ENCODE measurements around the gene MACROH2A1. TPM values are rescaled to one million over a fixed set of nuclear protein-coding genes. Genes with fewer than 3 reads are reported as not detected.
A peak's percentile ranks its signal among the peaks of the same experiment; 100 is the strongest.

The MACROH2A1 gene
- 179 TPM for total RNA-seq
- long read RNA-seq, transcript H2AFY-202 (9 exons, 1,859 nt): minor isoform, 59 of 340 reads
- long read RNA-seq, transcript H2AFY-217 (9 exons, 2,789 nt): major isoform, 67 of 340 reads
- long read RNA-seq, partial matches to known transcripts: 9 of 340 reads
- long read RNA-seq, other reads (novel, unspliced or antisense): 204 of 340 reads

- peak; percentile 97 for ATAC-seq
- intact Hi-C loops (cut with DNase I): no loop called here
- peak; percentile 95 for DNase-seq
- no peaks in the 10 kb centered on the region for H3K36me3 ChIP-seq
- peak; percentile 5 for TF ChIP-seq CTCF (IDR thresholded peaks at IDR 0.05)
- H3K27me3 ChIP-seq: no peaks in the 10 kb centered on the region
- H3K27ac ChIP-seq: peak within 1 kb of the TSS; percentile 94
- H3K9me3 ChIP-seq: no peaks in the 10 kb centered on the region
- peak within 1 kb of the TSS; percentile 82 for H3K4me3 ChIP-seq
- peaks cover 40% of the 10 kb centered on the region for H3K4me1 ChIP-seq
These were observed at the start of gene MACROH2A1 for GRCh38 chr5:135398855-135399793. Gene MACROH2A1, minus strand, starts transcription at chr5:135399231. Its CDS starts 10,138 bp downstream, at chr5:135389093.

GRCh38 chr5:135448071-135448739, 49.2 kb upstream of the MACROH2A1 start:
- DNase-seq (no peak), ATAC-seq (no peak)
- no peak overlapping the region for H3K4me3 ChIP-seq
- no peak overlapping the region for H3K27ac ChIP-seq
- intact Hi-C loops (cut with DNase I): no loop called here
- TF ChIP-seq CTCF (IDR thresholded peaks at IDR 0.05): no peak
- no peaks in the 10 kb centered on the region for H3K9me3 ChIP-seq
- peaks cover 16% of the 10 kb centered on the region for H3K4me1 ChIP-seq
- no peaks in the 10 kb centered on the region for H3K36me3 ChIP-seq
- H3K27me3 ChIP-seq: peaks cover 7% of the 10 kb centered on the region

GRCh38 chr5:135447298-135447929, 48.4 kb upstream of the MACROH2A1 start, which contains the start of gene DCANP1:
Gene DCANP1, minus strand, starts transcription at chr5:135447348. Its CDS starts 240 bp downstream, at chr5:135447108.
- H3K9me3 ChIP-seq: no peaks in the 10 kb centered on the region
- H3K27ac ChIP-seq: no peak within 1 kb of the TSS
- peaks cover 7% of the 10 kb centered on the region for H3K27me3 ChIP-seq
- H3K4me3 ChIP-seq: no peak within 1 kb of the TSS
- peaks cover 17% of the 10 kb centered on the region for H3K4me1 ChIP-seq
- ATAC-seq (peak; percentile 77), DNase-seq (no peak)
- no peak for TF ChIP-seq CTCF (IDR thresholded peaks at IDR 0.05)
- intact Hi-C loops (cut with DNase I): no loop called here
- H3K36me3 ChIP-seq: no peaks in the 10 kb centered on the region

GRCh38 chr5:135446615-135447014, 47.6 kb upstream of the MACROH2A1 start:
- peaks cover 18% of the 10 kb centered on the region for H3K4me1 ChIP-seq
- DNase-seq (peak; percentile 40), ATAC-seq (no peak)
- no peak overlapping the region for H3K4me3 ChIP-seq
- peaks cover 7% of the 10 kb centered on the region for H3K27me3 ChIP-seq
- H3K27ac ChIP-seq: no peak overlapping the region
- H3K36me3 ChIP-seq: no peaks in the 10 kb centered on the region
- H3K9me3 ChIP-seq: no peaks in the 10 kb centered on the region
- intact Hi-C loops (cut with DNase I): no loop called here
- TF ChIP-seq CTCF (IDR thresholded peaks at IDR 0.05): no peak

- no peaks in the 10 kb centered on the region for H3K36me3 ChIP-seq
- DNase-seq (peak; percentile 35), ATAC-seq (no peak)
- intact Hi-C loops (cut with DNase I): no loop called here
- peaks cover 21% of the 10 kb centered on the region for H3K4me1 ChIP-seq
- no peaks in the 10 kb centered on the region for H3K9me3 ChIP-seq
- peaks cover 7% of the 10 kb centered on the region for H3K27me3 ChIP-seq
- no peak for TF ChIP-seq CTCF (IDR thresholded peaks at IDR 0.05)
- H3K27ac ChIP-seq: no peak overlapping the region
- H3K4me3 ChIP-seq: no peak overlapping the region
These were observed 47.2 kb upstream of the MACROH2A1 start for GRCh38 chr5:135446206-135446605.
